Activated CD8-positive, alpha-beta memory T cell treated with anti-CD3 and anti-CD28 coated beads for 48 hours (primary cell): ENCODE results near the gene ASB18.

ENCODE experiments used
- DNase-seq, 3 experiments: peaks; one replicate each; pipeline ENCODE4 v3.0.0-alpha.2; 2020; ENCODE audit warnings: low read depth in 2 of 3, low spot score in 2 of 3

The ASB18 gene

DNA sequence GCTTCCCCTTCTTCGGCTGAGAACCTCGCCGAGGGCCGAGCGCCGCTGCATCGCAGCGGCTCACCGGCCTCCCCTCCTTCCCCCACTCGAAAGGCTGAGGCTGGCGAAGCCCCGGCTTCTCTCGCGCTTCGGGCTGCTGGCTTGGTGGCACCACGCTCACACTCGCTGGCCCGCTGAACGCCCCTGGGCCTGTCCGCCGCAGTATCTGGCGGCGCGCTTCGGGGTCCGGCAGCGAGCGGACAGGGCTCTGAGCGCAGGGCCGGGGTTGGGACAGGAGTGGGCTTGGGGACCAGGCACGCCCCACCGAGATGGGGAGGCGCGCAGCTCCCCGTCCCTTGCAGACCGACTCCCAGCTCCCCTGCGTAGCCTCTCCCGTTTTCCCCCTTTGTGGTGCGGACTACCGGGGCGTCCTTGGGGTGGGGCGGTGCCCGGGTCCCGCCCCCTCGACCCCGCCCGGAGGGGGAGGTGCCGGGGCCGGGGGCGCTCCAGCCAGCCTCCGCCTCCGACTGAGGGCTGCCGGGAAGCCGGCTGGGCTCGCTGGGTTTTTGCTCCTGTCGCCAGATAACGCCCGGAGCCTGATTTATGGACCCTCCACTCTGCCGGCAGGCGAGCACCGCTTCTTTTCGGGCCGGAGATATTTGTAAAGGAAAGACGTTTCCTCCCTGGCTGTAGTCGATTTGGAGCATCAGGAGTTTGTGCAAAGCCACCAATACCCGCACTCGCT, 99.8 kb downstream of the ASB18 start:
- no peak for DNase-seq

DNA sequence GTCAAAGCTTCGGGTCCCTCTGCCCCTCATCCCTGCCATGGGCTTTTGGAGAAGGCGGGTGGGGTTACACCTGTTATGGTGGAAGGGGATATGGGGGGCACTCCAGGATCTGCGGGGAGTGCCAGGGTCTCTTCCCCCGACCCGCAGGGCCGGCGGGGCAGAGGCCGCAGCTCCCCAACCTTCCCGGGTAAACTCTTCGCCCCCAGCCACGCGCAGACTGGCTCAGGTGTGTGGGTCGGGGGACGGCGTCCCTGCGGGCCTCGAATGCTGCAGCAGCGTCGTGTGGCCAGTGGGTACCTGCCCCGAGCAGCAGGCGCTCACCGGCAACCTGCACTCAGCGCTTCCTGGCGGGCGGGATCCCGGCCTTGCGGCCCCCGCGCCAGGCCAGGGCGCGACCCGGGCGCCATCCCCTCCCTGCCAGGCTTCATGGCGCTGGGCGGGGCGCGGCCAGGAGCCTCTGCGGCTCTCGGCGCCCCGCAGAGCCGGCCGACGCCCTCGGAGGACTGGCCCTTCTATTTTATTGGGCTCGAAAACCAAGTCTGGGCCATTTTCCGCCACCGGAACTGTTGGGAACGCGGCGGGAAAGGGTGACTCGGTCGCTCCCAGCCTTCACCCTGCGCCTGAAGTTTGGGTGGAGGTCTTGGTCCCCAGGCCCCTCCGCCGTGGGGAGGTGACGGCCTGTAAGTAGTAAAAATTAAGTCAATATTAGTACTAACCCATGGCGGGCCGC, 100.6 kb downstream of the ASB18 start:
- DNase-seq = no peak

- no peak for DNase-seq
Observed at GRCh38 chr2:236162882-236163470, 101.2 kb downstream of the ASB18 start.

- no peak for DNase-seq
Observed at GRCh38 chr2:236162031-236162845, 102.0 kb downstream of the ASB18 start.

- DNase-seq = no peak
Observed at GRCh38 chr2:236161531-236161930, 102.7 kb downstream of the ASB18 start.

GRCh38 chr2:236161082-236161462, 103.1 kb downstream of the ASB18 start:
- DNase-seq = no peak

DNA sequence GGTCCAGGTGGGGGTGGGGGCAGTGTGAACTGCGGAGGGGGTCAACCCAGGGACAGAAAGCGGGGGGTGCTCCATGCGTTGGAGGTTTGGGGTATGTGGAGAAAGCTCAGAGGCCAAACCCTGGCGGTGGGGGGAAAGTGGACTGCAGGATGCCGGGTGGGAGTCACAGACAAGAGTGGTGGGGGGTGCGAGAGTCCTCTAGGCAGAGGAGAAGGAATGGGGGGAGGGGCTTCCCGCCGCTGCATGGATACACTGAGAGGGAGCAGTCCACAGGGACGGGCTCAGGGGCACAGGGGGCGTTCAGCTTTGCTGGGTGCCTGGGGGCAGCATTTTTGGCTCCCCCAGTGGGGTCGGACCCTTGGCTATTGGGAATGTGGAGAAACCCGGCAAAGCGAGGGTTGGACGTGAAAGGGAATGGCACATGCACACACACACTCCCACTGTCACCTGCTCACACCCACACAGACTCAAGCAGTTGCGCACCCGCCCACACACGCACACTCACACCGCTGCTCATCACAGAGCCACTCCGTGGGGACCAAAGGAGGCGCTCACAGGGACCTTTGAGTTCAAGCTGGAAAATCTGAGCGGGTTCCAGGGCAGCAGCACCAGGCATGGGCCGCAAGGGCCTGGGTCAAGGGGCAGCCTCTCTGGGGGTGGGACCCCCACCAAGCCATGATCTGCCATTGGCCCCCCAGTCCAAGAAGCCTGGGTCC, 103.7 kb downstream of the ASB18 start:
- DNase-seq = no peak

DNA sequence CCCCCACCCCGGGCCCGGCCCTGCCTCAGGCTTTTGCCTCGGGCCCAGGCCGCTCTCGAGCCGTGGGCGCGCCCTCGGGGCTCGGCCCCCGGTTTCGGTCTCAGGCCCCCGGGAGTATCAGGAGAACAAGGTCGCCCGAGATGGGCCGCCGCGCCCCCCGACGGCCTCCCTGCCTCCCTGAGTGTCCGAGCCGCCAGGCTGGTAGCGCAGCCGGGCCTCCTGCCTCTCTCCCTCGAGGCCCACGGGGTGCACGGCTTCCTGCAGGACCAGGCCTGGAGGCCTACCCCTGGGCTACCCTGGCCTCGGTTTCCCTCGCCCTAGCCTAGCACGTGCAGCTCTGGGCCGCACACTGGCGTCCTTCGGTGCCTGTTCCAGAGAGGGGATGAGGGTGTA, 104.4 kb downstream of the ASB18 start:
- DNase-seq = no peak

- DNase-seq = no peak
Observed at GRCh38 chr2:236158969-236159777, 105.0 kb downstream of the ASB18 start.

DNA sequence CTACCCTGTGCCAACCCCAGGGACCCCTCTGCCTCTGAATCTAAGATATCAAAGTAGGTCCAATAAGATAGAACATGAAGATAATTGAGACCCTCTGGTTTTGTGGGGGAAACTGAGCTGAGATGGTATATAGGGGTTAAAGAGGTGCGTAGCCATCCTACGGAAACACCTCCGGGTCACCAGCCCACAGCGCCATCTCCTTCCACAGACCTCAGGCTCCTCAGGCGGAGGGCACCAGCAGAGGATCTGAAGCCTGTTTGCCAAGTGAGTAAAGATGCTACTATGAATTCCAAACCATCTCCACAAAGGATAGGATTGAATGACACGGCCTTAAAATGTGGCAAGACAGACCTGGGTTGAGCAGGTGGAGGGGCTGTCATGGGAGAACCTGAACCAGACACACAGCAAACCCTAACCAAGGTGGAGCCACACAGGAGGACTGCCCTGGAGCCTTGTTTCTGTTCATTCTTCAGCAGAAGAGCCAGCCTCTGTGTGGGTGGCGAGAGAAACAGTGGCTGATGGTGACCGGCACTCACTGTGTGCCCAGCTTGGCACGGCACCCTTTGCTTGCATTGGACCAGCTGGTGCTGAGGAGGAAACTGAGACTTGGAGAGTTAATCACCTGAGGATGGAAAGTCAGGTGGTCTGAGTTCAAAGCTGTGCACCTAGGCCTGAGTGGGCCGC, 106.2 kb downstream of the ASB18 start:
- no peak for DNase-seq

- DNase-seq = no peak
Observed at GRCh38 chr2:236157366-236157765, 106.8 kb downstream of the ASB18 start.

DNA sequence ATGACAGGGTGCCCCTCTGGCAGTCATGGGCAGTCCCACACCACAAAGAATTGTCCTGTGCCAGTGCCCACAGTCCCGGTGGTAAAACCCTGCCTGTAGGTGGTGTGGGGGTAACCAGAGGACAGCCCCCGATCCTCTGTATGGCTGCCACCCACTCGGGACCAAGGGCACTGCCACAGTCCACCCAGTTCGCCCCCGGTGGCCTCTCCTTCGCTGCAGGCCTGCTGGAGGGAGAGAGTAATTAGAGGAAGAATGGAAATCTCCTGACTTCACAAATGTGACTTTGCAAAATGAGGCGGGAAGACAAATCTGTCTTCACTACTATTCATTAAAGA, 107.4 kb downstream of the ASB18 start:
- no peak for DNase-seq

GRCh38 chr2:236156095-236156859, 107.9 kb downstream of the ASB18 start:
- DNase-seq = no peak

- no peak for DNase-seq
Observed at GRCh38 chr2:236155406-236155805, 108.8 kb downstream of the ASB18 start.

- no peak for DNase-seq
Observed at GRCh38 chr2:236146436-236146835, 117.8 kb downstream of the ASB18 start.

DNA sequence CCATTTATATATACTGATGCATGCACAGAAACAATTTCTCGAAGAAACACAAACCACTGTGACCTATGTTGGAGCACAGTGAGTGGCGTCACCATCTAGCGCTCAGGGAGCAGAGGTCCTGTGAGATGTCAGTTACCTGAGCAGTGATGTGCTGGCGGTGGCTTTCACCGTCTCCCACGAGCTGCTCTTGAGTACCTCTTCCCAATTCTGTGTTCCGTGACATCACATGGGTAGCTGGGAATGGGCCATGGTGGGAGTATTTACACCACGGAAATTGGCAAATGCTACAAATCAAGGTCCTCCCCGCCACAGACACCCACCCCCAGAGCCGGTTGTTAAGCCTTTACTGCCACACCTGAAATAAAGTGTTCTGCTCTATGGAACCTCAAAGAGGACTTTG, 120.4 kb downstream of the ASB18 start:
- DNase-seq = no peak
